GM12892 (cell line): ENCODE measurements around the gene BBIP1.

Experiments used
- POLR2A ChIP-seq: IDR thresholded peaks from 2 replicates; pipeline ENCODE4 v1.6.1; 2011; ENCODE audit warnings: low read depth, low read length, control low read depth
- POLR2AphosphoS5 ChIP-seq: IDR thresholded peaks from 2 replicates; pipeline ENCODE4 v1.6.1; 2011; ENCODE audit warnings: low read depth, low read length, control low read depth
- TAF1 ChIP-seq: IDR thresholded peaks from 2 replicates; pipeline ENCODE4 v1.6.1; 2011; ENCODE audit warnings: low read depth, mild to moderate bottlenecking, control low read depth, low read length, borderline replicate concordance

GRCh38 chr10:110868981-110869380 lies 50.0 kb downstream of the BBIP1 start:
- TF ChIP-seq TAF1 (no peak), POLR2AphosphoS5 (0 out of 2 replicates have a peak, but pooled peaks have one; percentile 42), POLR2A (no peak; the same call in 1 of the 2 replicates)
